Activated CD4-positive, alpha-beta T cell treated with anti-CD3 and anti-CD28 coated beads, Interleukin-2, amount 10 ng/mL, durations not matched to agents 24 days and 14 days (primary cell): ENCODE results near the gene FTO. TPM values are rescaled to one million over a fixed set of nuclear protein-coding genes. Genes with fewer than 3 reads are reported as not detected.

Source experiments
- DNase-seq: peaks from one replicate; pipeline ENCODE4 v3.0.0; 2022
- H3K27ac Mint-ChIP-seq: one replicate; pipeline ENCODE4 v1.8.0; 2022; ENCODE audit warnings: mild to moderate bottlenecking, mixed read lengths
- H3K27me3 Mint-ChIP-seq: one replicate; pipeline ENCODE4 v1.8.0; 2022; ENCODE audit warnings: mixed read lengths
- H3K36me3 Mint-ChIP-seq: one replicate; pipeline ENCODE4 v1.8.0; 2022; ENCODE audit warnings: low read depth, mild to moderate bottlenecking, mixed read lengths
- H3K4me1 Mint-ChIP-seq: one replicate; pipeline ENCODE4 v1.8.0; 2021; ENCODE audit warnings: mixed read lengths
- H3K4me3 Mint-ChIP-seq: one replicate; pipeline ENCODE4 v1.8.0; 2022; ENCODE audit warnings: mild to moderate bottlenecking, moderate library complexity, mixed read lengths
- H3K9me3 Mint-ChIP-seq: one replicate; pipeline ENCODE4 v1.8.0; 2021; ENCODE audit warnings: mixed read lengths
- intact Hi-C: fragments of 100-400 bp; cut with micrococcal nuclease; formaldehyde crosslinking; loops from one replicate; pipeline ENCODE4 v1.15.1; 2023
- total RNA-seq: library from RNA; stranded (reverse); gene quantifications from 2 replicates; pipeline ENCODE4 v1.2.3, GENCODE V29; 2022

FTO gene
- total RNA-seq, 1 donor from 2014 or later: 60.8 TPM

GRCh38 chr16:54129810-54130209, 425.9 kb downstream of the FTO start:
- Mint-ChIP-seq H3K9me3 (peaks cover 13% of the 10 kb centered on the region), H3K4me3 (no peak overlapping the region), H3K36me3 (no peaks in the 10 kb centered on the region), H3K27ac (no peak overlapping the region), H3K4me1 (peaks cover 3% of the 10 kb centered on the region), H3K27me3 (peaks cover 4% of the 10 kb centered on the region)
- DNase-seq: no peak
- intact Hi-C loops: no loop called here

GRCh38 chr16:54135361-54136275, 431.7 kb downstream of the FTO start:
- Mint-ChIP-seq H3K27ac (no peak overlapping the region), H3K9me3 (peaks cover 21% of the 10 kb centered on the region), H3K4me3 (no peak overlapping the region), H3K36me3 (no peaks in the 10 kb centered on the region), H3K27me3 (peaks cover 5% of the 10 kb centered on the region), H3K4me1 (no peaks in the 10 kb centered on the region)
- DNase-seq: no peak
- intact Hi-C loops: no loop called here

- no peak for DNase-seq
- Mint-ChIP-seq H3K4me1 (no peaks in the 10 kb centered on the region), H3K27me3 (peaks cover 5% of the 10 kb centered on the region), H3K36me3 (no peaks in the 10 kb centered on the region), H3K9me3 (peaks cover 18% of the 10 kb centered on the region), H3K27ac (no peak overlapping the region), H3K4me3 (no peak overlapping the region)
- intact Hi-C loops: no loop called here
Observed at GRCh38 chr16:54136276-54136625, 432.3 kb downstream of the FTO start.

DNA sequence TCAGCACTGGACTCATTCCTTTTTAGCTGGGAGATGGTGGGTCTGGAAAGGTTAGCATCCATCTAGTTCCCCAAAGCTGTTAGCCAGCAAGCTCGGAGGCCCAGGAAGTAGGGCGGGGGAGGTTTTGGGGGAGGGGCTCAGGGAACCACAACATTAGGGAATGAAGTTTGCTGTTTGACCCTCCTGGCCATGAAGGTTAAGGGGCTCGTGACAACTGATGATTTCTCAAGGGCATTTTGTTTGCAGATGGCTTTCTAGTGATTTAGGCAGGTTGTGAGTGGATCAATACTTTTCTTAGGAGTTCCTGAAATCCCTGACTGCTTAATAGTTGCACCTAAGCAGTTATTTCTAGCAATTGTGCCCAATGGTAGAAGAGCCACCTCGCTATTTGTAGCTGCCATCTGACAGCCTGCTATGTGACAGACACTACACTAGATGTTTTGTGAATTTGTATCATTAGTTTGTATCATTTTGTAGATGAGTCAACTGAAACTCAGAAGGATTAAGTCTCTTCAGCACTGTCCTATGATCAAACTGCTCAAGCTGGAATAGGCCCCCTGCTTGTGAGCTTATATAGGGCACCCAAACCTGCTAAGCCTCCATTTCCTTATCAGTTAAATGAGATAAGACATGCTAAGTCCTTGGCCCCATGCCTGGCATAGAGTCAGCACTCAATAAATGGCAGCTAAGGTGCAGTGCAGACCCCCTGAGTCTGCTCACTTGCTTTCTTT, 436.3 kb downstream of the FTO start:
- Mint-ChIP-seq H3K27me3 (peaks cover 18% of the 10 kb centered on the region), H3K4me3 (no peak overlapping the region), H3K9me3 (peaks cover 11% of the 10 kb centered on the region), H3K36me3 (no peaks in the 10 kb centered on the region), H3K27ac (no peak overlapping the region), H3K4me1 (peaks cover 2% of the 10 kb centered on the region)
- intact Hi-C loops: no loop called here
- DNase-seq: no peak

- Mint-ChIP-seq H3K27ac (no peak overlapping the region), H3K36me3 (no peaks in the 10 kb centered on the region), H3K4me1 (peaks cover 2% of the 10 kb centered on the region), H3K27me3 (peaks cover 22% of the 10 kb centered on the region), H3K4me3 (no peak overlapping the region), H3K9me3 (peaks cover 11% of the 10 kb centered on the region)
- DNase-seq: no peak
- intact Hi-C loops: no loop called here
Observed at GRCh38 chr16:54140788-54141136, 436.8 kb downstream of the FTO start.

DNA sequence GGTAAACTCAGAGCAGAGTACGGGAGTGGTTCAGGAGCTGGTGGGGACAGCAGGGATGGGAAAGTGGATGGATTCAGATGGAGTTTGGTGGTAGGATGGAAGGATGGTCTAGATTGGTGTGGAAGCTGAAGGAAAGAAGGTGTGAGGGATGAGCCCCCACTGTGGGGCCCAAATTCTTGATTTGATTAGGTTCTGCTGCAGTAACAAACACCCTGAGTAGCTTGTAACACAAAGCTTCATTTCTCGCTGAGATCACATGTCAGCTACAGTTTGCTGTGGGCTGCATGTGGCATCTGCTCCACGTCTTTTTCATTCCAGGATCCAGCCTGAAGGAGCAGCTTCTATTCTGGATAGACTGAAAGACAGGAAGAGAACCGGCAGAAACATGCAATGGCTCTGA, 438.8 kb downstream of the FTO start:
- Mint-ChIP-seq H3K36me3 (no peaks in the 10 kb centered on the region), H3K27ac (no peak overlapping the region), H3K4me3 (no peak overlapping the region), H3K4me1 (peaks cover 2% of the 10 kb centered on the region), H3K9me3 (peaks cover 7% of the 10 kb centered on the region), H3K27me3 (peaks cover 24% of the 10 kb centered on the region)
- intact Hi-C loops: no loop called here
- DNase-seq: no peak

GRCh38 chr16:54143410-54143809, 439.5 kb downstream of the FTO start:
- Mint-ChIP-seq H3K36me3 (no peaks in the 10 kb centered on the region), H3K4me3 (no peak overlapping the region), H3K27me3 (peaks cover 24% of the 10 kb centered on the region)

GRCh38 chr16:54143934-54144571, 440.1 kb downstream of the FTO start:
- DNase-seq: no peak
- Mint-ChIP-seq H3K36me3 (no peaks in the 10 kb centered on the region), H3K27ac (no peak overlapping the region), H3K4me1 (peaks cover 2% of the 10 kb centered on the region), H3K4me3 (no peak overlapping the region), H3K9me3 (peaks cover 3% of the 10 kb centered on the region), H3K27me3 (peaks cover 22% of the 10 kb centered on the region)
- intact Hi-C loops: no loop called here

More at GRCh38 chr16:54143410-54143809, 439.5 kb downstream of the FTO start:
- Mint-ChIP-seq H3K4me1 (peaks cover 2% of the 10 kb centered on the region), H3K9me3 (peaks cover 4% of the 10 kb centered on the region), H3K27ac (no peak overlapping the region)
- DNase-seq: no peak
- intact Hi-C loops: no loop called here

DNA sequence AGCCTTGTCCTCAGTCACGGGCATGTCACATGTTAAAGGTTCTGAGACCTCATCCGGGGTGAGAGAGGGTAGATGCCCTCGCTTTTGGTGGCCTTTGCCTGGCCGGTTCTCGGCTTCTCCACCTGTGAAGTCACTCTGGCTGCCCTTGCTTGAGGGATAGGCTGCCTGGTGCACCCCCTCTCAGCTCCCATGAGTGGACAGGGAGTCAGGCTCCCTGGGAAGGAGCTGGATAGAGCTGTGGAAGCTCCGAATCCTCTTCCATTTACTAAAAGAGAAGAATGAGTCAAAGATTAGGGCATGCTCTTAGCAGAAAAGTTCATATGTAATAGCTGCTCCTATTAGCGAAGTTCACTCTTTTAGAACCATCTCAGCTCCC, 440.6 kb downstream of the FTO start:
- Mint-ChIP-seq H3K9me3 (peaks cover 3% of the 10 kb centered on the region), H3K27ac (no peak overlapping the region), H3K4me3 (no peak overlapping the region), H3K36me3 (no peaks in the 10 kb centered on the region), H3K27me3 (peaks cover 22% of the 10 kb centered on the region), H3K4me1 (peaks cover 2% of the 10 kb centered on the region)
- intact Hi-C loops: no loop called here
- no peak for DNase-seq

GRCh38 chr16:54145881-54146280, 441.9 kb downstream of the FTO start:
- Mint-ChIP-seq H3K4me3 (no peak overlapping the region), H3K27ac (no peak overlapping the region), H3K36me3 (no peaks in the 10 kb centered on the region), H3K9me3 (peaks cover 3% of the 10 kb centered on the region), H3K27me3 (peaks cover 24% of the 10 kb centered on the region), H3K4me1 (peaks cover 2% of the 10 kb centered on the region)
- intact Hi-C loops: no loop called here
- DNase-seq: no peak

DNA sequence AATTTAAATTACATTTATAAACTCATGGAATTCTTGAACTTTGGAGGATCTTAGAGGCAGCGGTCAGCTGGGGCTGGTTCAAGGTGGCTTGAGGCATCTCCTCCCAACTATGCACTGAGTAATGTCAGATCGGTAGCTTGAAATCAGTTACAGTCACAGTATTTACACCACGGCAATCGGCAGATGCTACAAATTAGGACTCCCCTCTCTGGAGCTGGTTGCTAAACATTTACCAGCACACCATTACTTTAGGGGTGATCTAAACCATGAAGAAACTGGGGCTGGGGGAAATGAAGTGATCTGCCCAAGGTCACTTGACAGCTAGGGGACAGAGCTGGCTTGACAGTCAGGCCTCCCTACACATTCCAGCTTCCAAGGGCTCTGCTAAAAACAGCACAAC, 445.0 kb downstream of the FTO start:
- no peaks in the 10 kb centered on the region for H3K36me3 Mint-ChIP-seq
- DNase-seq: no peak
- H3K9me3 Mint-ChIP-seq: no peaks in the 10 kb centered on the region
- no peak overlapping the region for H3K4me3 Mint-ChIP-seq
- intact Hi-C loops: no loop called here
- no peak overlapping the region for H3K27ac Mint-ChIP-seq
- peaks cover 10% of the 10 kb centered on the region for H3K27me3 Mint-ChIP-seq
- no peaks in the 10 kb centered on the region for H3K4me1 Mint-ChIP-seq

GRCh38 chr16:54150861-54151260, 446.9 kb downstream of the FTO start:
- intact Hi-C loops: no loop called here
- no peak overlapping the region for H3K27ac Mint-ChIP-seq
- H3K4me1 Mint-ChIP-seq: no peaks in the 10 kb centered on the region
- DNase-seq: no peak
- H3K4me3 Mint-ChIP-seq: no peak overlapping the region
- peaks cover 6% of the 10 kb centered on the region for H3K9me3 Mint-ChIP-seq
- peaks cover 3% of the 10 kb centered on the region for H3K27me3 Mint-ChIP-seq
- H3K36me3 Mint-ChIP-seq: no peaks in the 10 kb centered on the region

GRCh38 chr16:54152362-54153239, 448.6 kb downstream of the FTO start:
- Mint-ChIP-seq H3K9me3 (peaks cover 17% of the 10 kb centered on the region), H3K36me3 (no peaks in the 10 kb centered on the region), H3K27me3 (peaks cover 2% of the 10 kb centered on the region), H3K4me3 (no peak overlapping the region), H3K27ac (no peak overlapping the region), H3K4me1 (no peaks in the 10 kb centered on the region)
- intact Hi-C loops: no loop called here
- DNase-seq: no peak
